H7 (cell line): Measurements from ENCODE around the gene RPTOR. TPM values are rescaled to one million over a fixed set of nuclear protein-coding genes. Genes with fewer than 3 reads are reported as not detected.
A peak's percentile ranks its signal among the peaks of the same experiment; 100 is the strongest.
"Not testable (repeated sequence)": the region's sequence is repeated elsewhere in the genome, so short reads cannot be mapped to it uniquely, and the experiment has no call there.

Source experiments
- DNase-seq: peaks from one replicate; pipeline ENCODE4 v3.0.0; 2012
- H3K27me3 ChIP-seq: 2 replicates; pipeline ENCODE4 v1.6.0; 2011; ENCODE audit warnings: mild to moderate bottlenecking, low read length; ENCODE audit not compliant: control insufficient read depth, insufficient read depth
- H3K36me3 ChIP-seq: replicated peaks from 2 replicates; pipeline ENCODE4 v1.5.1; 2011; ENCODE audit warnings: low read length; ENCODE audit not compliant: control insufficient read depth, insufficient read depth
- H3K4me3 ChIP-seq: 2 replicates; pipeline ENCODE4 v1.5.1; 2011; ENCODE audit warnings: low read depth, mild to moderate bottlenecking, control low read depth, low read length, moderate library complexity; ENCODE audit not compliant: insufficient read depth
- total RNA-seq: library from RNA; depleted of rRNA; stranded (reverse); fragments of >200 nt; shearing (Covaris generic); gene quantifications from 2 replicates; pipeline ENCODE4 v1.2.3, GENCODE V29; 2014

The RPTOR gene
- total RNA-seq, 1 experiment from 2014 or later: 20.9 TPM

GRCh38 chr17:80621335-80621996 is 76.8 kb downstream of the RPTOR start:
- DNase-seq: peak; percentile 57
- Histone ChIP-seq H3K27me3 (no peaks in the 10 kb centered on the region), H3K4me3 (no peak overlapping the region), H3K36me3 (no peaks in the 10 kb centered on the region)

- Histone ChIP-seq H3K36me3 (no peaks in the 10 kb centered on the region), H3K27me3 (no peaks in the 10 kb centered on the region), H3K4me3 (no peak overlapping the region)
- no peak for DNase-seq
Observed at GRCh38 chr17:80621997-80622357, 77.3 kb downstream of the RPTOR start.

GRCh38 chr17:80624864-80625263 is 80.2 kb downstream of the RPTOR start:
- H3K4me3 ChIP-seq: no peak overlapping the region
- H3K36me3 ChIP-seq: no peaks in the 10 kb centered on the region
- DNase-seq: no peak
- no peaks in the 10 kb centered on the region for H3K27me3 ChIP-seq

GRCh38 chr17:80625627-80626026 is 81.0 kb downstream of the RPTOR start:
- no peak for DNase-seq
- H3K4me3 ChIP-seq: no peak overlapping the region

GRCh38 chr17:80628881-80629280 is 84.2 kb downstream of the RPTOR start:
- H3K4me3 ChIP-seq, H3K27me3 ChIP-seq, H3K36me3 ChIP-seq, DNase-seq: not testable (repeated sequence)

More at GRCh38 chr17:80625627-80626026, 81.0 kb downstream of the RPTOR start:
- no peaks in the 10 kb centered on the region for H3K36me3 ChIP-seq
- no peaks in the 10 kb centered on the region for H3K27me3 ChIP-seq

- H3K27me3 ChIP-seq: no peaks in the 10 kb centered on the region
- no peak for DNase-seq
Observed at GRCh38 chr17:80629298-80630028, 84.8 kb downstream of the RPTOR start.

DNA sequence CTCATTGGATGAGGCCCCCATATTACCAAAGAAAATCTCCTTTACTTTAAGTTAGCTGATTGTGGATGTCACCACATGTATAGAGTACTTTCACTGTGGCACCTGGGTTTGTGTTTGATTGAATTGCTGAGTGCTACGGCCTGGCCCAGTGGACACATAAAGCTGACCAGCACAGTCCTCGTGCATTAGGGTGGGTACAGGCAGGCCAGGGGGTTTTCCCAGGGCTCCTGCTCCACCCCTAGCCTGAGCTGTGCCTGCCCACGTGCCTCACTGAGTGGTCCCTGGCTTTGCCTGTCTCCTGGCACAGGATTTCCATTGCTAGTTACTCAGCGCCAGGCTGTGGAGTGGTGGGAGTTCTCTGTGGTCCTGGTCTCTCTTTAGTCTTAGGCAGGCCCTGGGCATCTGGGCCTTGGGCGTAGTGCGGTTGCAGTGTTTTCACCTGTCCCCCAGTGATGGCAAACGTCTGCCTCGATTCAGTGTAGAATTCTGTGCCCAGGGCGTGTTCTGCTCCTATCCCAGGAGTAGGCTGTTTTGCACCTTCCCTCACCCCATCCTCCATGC is 86.0 kb downstream of the RPTOR start:
- Histone ChIP-seq H3K27me3 (no peaks in the 10 kb centered on the region), H3K36me3 (no peaks in the 10 kb centered on the region), H3K4me3 (no peak overlapping the region)
- DNase-seq: no peak

More at GRCh38 chr17:80629298-80630028, 84.8 kb downstream of the RPTOR start:
- Histone ChIP-seq H3K4me3 (no peak overlapping the region), H3K36me3 (no peaks in the 10 kb centered on the region)

GRCh38 chr17:80631142-80632045 is 86.8 kb downstream of the RPTOR start:
- H3K4me3 ChIP-seq: no peak overlapping the region
- DNase-seq: no peak
- H3K36me3 ChIP-seq: no peaks in the 10 kb centered on the region
- no peaks in the 10 kb centered on the region for H3K27me3 ChIP-seq

- no peak overlapping the region for H3K4me3 ChIP-seq
- no peaks in the 10 kb centered on the region for H3K36me3 ChIP-seq
- no peak for DNase-seq
- H3K27me3 ChIP-seq: no peaks in the 10 kb centered on the region
Observed at GRCh38 chr17:80632046-80632581, 87.5 kb downstream of the RPTOR start.

GRCh38 chr17:80633207-80633606 is 88.6 kb downstream of the RPTOR start:
- H3K4me3 ChIP-seq: no peak overlapping the region
- H3K27me3 ChIP-seq: no peaks in the 10 kb centered on the region
- no peak for DNase-seq
- H3K36me3 ChIP-seq: no peaks in the 10 kb centered on the region

GRCh38 chr17:80633994-80634566 is 89.4 kb downstream of the RPTOR start:
- Histone ChIP-seq H3K27me3 (no peaks in the 10 kb centered on the region), H3K4me3 (no peak overlapping the region), H3K36me3 (no peaks in the 10 kb centered on the region)
- DNase-seq: no peak

GRCh38 chr17:80636361-80637018 is 91.9 kb downstream of the RPTOR start:
- H3K36me3 ChIP-seq: no peaks in the 10 kb centered on the region
- DNase-seq: no peak

DNA sequence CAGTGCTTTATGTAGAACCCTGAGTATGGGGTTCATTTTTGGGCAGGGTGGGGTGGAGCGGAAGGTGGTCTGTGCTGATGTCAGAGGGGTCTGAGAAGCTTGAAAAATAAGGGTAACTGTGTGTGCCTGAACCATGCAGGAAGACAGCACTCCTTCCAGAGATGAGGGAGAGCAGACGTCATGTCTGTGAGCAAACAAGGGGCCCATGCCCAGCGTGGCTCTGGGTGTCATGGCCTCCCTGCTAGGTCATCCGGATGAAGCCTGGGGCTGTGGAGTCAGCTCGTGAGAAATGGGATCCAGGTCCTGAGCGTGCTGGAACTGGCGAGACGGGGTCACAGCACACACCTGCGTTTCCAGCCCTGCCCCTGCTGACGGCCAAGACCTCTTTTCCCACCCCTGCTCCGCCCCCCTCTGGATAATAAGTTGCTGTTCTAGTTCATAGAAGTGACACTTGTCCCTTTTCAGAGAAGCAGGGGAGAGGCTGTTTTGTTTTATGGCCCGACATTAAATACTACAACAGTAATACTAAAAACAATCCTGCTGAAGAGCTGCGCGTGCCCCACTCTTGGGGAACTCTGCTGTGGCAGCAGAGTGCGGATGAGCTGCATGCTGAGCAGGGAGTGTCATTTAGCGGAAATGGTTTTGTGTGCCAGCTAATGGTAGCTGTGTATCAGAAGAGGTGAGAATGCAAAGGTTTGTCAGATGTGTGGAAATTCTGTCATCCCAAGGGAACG is 92.6 kb downstream of the RPTOR start:
- no peak overlapping the region for H3K4me3 ChIP-seq
- DNase-seq: no peak
- no peaks in the 10 kb centered on the region for H3K27me3 ChIP-seq

More at GRCh38 chr17:80636361-80637018, 91.9 kb downstream of the RPTOR start:
- Histone ChIP-seq H3K27me3 (no peaks in the 10 kb centered on the region), H3K4me3 (no peak overlapping the region)

More for the DNA sequence above, 92.6 kb downstream of the RPTOR start:
- H3K36me3 ChIP-seq: no peaks in the 10 kb centered on the region
